ENCODE data around the gene DNAJA2.

The DNAJA2 gene

DNA sequence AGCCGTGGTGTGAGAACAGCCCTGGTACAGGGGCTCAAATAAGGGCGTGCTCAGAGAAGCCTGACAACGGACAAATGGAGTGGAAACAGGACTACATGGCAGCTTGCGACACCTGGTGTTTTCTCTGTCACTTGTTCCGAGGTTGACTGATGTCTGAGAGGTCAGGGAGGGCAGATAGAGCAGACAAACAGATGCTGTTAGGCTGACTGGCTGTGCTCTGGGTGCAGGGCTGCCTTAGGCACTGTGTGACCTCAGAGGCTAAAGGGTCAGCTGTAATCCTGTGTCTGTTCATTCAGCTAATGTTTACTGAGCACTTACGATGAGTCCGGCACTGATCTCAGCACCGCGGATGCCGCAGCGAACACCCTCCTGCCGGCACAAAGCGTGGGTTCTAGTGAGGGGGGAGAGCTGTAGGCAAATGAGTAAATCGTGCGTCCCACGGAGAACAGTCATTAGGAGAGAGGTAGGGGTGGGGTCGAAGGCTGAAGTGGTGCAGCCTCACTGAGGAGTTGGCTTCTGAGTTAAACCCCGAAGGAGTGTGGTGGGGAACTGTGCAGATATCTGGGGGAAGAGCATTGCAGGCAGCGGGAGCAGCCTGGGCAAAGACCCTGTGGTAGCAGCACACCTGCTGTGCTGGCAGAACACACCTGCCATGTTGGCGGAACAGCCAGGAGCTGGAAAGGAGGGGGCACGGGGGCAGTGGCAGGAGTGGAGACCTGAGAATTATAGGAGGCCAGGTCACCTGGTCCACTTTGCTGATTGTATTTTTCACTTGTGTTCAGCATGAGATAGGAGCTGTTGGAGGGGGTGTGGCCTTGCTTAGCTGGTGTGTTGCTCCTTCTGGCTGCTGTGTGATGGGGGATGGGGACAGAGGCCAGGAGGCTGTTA, 54.3 kb downstream of the DNAJA2 start:
- Histone ChIP-seq H4K8ac (ENCODE audit: low read length) (no peak overlapping the region), H3K4ac (ENCODE audit: low read depth in 1 of 2, low read length in 2 of 2) (no peak overlapping the region), H3K9me3 (ENCODE audit: control insufficient read depth, low read length) (no peaks in the 10 kb centered on the region), H2BK15ac (ENCODE audit: low read depth, poor library complexity, severe bottlenecking) (no peak overlapping the region), H3K27ac (ENCODE audit: low read length, poor library complexity, severe bottlenecking) (no peak overlapping the region), H3K4me2 (ENCODE audit: low read length, poor library complexity, severe bottlenecking) (no peak overlapping the region), H3K9ac (ENCODE audit: low read length) (no peak overlapping the region), H2BK120ac (ENCODE audit: low read depth, low read length) (no peak overlapping the region), H3K4me1 (ENCODE audit: control insufficient read depth, insufficient read depth, low read depth, low read length) (peaks cover 3% of the 10 kb centered on the region), H3K18ac (ENCODE audit: low read depth in 1 of 2, low read length in 2 of 2) (no peak overlapping the region), H3K4me3 (ENCODE audit: insufficient read depth in 1 of 2, low read depth in 1 of 2, low read length in 2 of 2) (no peak overlapping the region), H4K91ac (ENCODE audit: low read length) (no peak overlapping the region), H2BK5ac (ENCODE audit: low read depth, low read length, poor library complexity, severe bottlenecking) (no peak overlapping the region), H2AFZ (ENCODE audit: low read depth, low read length) (no peak overlapping the region), H3K79me1 (replicated peaks; ENCODE audit: low read length, poor library complexity, severe bottlenecking) (peaks cover 2% of the 10 kb centered on the region), H3K27me3 (ENCODE audit: control insufficient read depth in 1 of 2, insufficient read depth in 1 of 2, low read length in 2 of 2) (no peaks in the 10 kb centered on the region), H3K23ac (ENCODE audit: low read length in 2 of 2) (no peak overlapping the region), H2AK5ac (ENCODE audit: low read length, severe bottlenecking) (no peak overlapping the region), H3K36me3 (ENCODE audit: control insufficient read depth in 1 of 2, insufficient read depth in 2 of 2, low read depth in 1 of 2, low read length in 2 of 2) (peaks cover 30 to 81% of the 10 kb centered on the region in 2 experiments), H3K14ac (ENCODE audit: low read length in 2 of 2) (peak overlapping the region in 1 of 2 experiments; percentile 49), H2BK12ac (ENCODE audit: low read length in 2 of 2) (no peak overlapping the region)
- 55% methylated on average over 21 of the region's 21 CpGs for WGBS
- DNase-seq: peak; percentile 22

DNA sequence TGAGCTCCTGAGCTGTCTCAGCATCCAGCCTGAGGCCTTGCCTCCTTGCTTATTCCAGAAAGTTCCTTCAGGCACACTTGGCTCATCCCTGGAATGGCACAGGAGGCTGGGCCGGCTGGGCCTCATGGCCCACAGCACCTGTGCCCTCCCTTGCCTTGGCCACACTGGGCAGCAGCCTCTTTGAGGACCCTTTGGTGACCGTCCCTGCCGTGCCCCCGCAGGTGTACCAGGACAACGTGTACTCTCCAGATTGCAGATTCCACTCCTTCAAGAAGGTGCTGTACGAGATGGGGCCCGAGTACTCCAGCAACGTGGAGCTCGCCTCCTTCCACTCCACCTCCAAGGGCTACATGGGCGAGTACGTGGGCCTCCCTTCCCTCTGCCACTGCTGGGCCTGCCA, 55.1 kb downstream of the DNAJA2 start:
- H3K9me3 ChIP-seq (ENCODE audit: control insufficient read depth, low read length): no peaks in the 10 kb centered on the region
- H3K36me3 ChIP-seq (ENCODE audit: control insufficient read depth in 1 of 2, insufficient read depth in 2 of 2, low read depth in 1 of 2, low read length in 2 of 2): peaks cover 27 to 77% of the 10 kb centered on the region in 2 experiments
- H4K91ac ChIP-seq (ENCODE audit: low read length): no peak overlapping the region
- H4K8ac ChIP-seq (ENCODE audit: low read length): no peak overlapping the region
- H2AK5ac ChIP-seq (ENCODE audit: low read length, severe bottlenecking): no peak overlapping the region
- H3K27me3 ChIP-seq (ENCODE audit: control insufficient read depth in 1 of 2, insufficient read depth in 1 of 2, low read length in 2 of 2): no peaks in the 10 kb centered on the region
- H3K4me3 ChIP-seq (ENCODE audit: insufficient read depth in 1 of 2, low read depth in 1 of 2, low read length in 2 of 2): no peak overlapping the region
- no peak overlapping the region for H3K18ac ChIP-seq (ENCODE audit: low read depth in 1 of 2, low read length in 2 of 2)
- H2BK15ac ChIP-seq (ENCODE audit: low read depth, poor library complexity, severe bottlenecking): no peak overlapping the region
- H3K14ac ChIP-seq (ENCODE audit: low read length in 2 of 2): no peak overlapping the region
- WGBS: 96% methylated on average over 11 of the region's 11 CpGs
- peaks cover 2% of the 10 kb centered on the region for H3K79me1 ChIP-seq (replicated peaks; ENCODE audit: low read length, poor library complexity, severe bottlenecking)
- no peak overlapping the region for H3K4me2 ChIP-seq (ENCODE audit: low read length, poor library complexity, severe bottlenecking)
- H3K4ac ChIP-seq (ENCODE audit: low read depth in 1 of 2, low read length in 2 of 2): no peak overlapping the region
- H2BK5ac ChIP-seq (ENCODE audit: low read depth, low read length, poor library complexity, severe bottlenecking): no peak overlapping the region
- H3K4me1 ChIP-seq (ENCODE audit: control insufficient read depth, insufficient read depth, low read depth, low read length): peaks cover 3% of the 10 kb centered on the region
- H3K9ac ChIP-seq (ENCODE audit: low read length): no peak overlapping the region
- no peak overlapping the region for H3K27ac ChIP-seq (ENCODE audit: low read length, poor library complexity, severe bottlenecking)
- no peak for DNase-seq
- no peak overlapping the region for H2BK12ac ChIP-seq (ENCODE audit: low read length in 2 of 2)
- no peak overlapping the region for H2BK120ac ChIP-seq (ENCODE audit: low read depth, low read length)
- no peak overlapping the region for H3K23ac ChIP-seq (ENCODE audit: low read length in 2 of 2)
- no peak overlapping the region for H2AFZ ChIP-seq (ENCODE audit: low read depth, low read length)

DNA sequence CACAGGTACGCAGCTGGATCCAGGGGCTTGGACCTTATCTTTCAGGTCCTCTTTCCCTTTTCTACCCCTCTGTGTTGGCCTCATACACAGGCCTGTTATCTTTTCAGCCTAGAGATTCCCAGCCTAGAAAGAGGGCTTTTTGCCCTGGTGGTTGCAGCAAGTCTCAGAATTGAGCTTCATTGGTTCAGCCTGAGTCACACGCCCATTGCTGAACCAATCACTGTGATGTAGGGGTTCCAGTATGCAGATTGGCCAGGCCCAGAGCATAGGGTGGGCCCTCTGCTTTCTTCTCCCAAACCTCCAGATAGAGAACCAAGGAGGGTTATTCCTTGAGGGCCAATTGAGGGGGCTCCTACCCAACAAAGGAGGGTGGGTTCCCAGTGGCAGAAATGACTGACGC, 56.5 kb downstream of the DNAJA2 start:
- Histone ChIP-seq H3K18ac (ENCODE audit: low read depth in 1 of 2, low read length in 2 of 2) (no peak overlapping the region), H3K9ac (ENCODE audit: low read length) (no peak overlapping the region), H3K9me3 (ENCODE audit: control insufficient read depth, low read length) (no peaks in the 10 kb centered on the region), H2BK12ac (ENCODE audit: low read length in 2 of 2) (no peak overlapping the region), H2BK120ac (ENCODE audit: low read depth, low read length) (no peak overlapping the region), H3K14ac (ENCODE audit: low read length in 2 of 2) (no peak overlapping the region), H2AFZ (ENCODE audit: low read depth, low read length) (no peak overlapping the region), H3K4me3 (ENCODE audit: insufficient read depth in 1 of 2, low read depth in 1 of 2, low read length in 2 of 2) (no peak overlapping the region), H3K4me2 (ENCODE audit: low read length, poor library complexity, severe bottlenecking) (no peak overlapping the region), H4K91ac (ENCODE audit: low read length) (no peak overlapping the region), H2BK15ac (ENCODE audit: low read depth, poor library complexity, severe bottlenecking) (no peak overlapping the region), H2BK5ac (ENCODE audit: low read depth, low read length, poor library complexity, severe bottlenecking) (no peak overlapping the region), H4K8ac (ENCODE audit: low read length) (no peak overlapping the region), H3K4me1 (ENCODE audit: control insufficient read depth, insufficient read depth, low read depth, low read length) (peaks cover 3% of the 10 kb centered on the region), H3K79me1 (replicated peaks; ENCODE audit: low read length, poor library complexity, severe bottlenecking) (peaks cover 2% of the 10 kb centered on the region), H3K4ac (ENCODE audit: low read depth in 1 of 2, low read length in 2 of 2) (no peak overlapping the region), H2AK5ac (ENCODE audit: low read length, severe bottlenecking) (no peak overlapping the region), H3K36me3 (ENCODE audit: control insufficient read depth in 1 of 2, insufficient read depth in 2 of 2, low read depth in 1 of 2, low read length in 2 of 2) (peaks cover 33 to 74% of the 10 kb centered on the region in 2 experiments), H3K27ac (ENCODE audit: low read length, poor library complexity, severe bottlenecking) (no peak overlapping the region), H3K23ac (ENCODE audit: low read length in 2 of 2) (no peak overlapping the region), H3K27me3 (ENCODE audit: control insufficient read depth in 1 of 2, insufficient read depth in 1 of 2, low read length in 2 of 2) (no peaks in the 10 kb centered on the region)
- peak; percentile 14 for DNase-seq
- WGBS: 95% methylated on average over 3 of the region's 3 CpGs

DNA sequence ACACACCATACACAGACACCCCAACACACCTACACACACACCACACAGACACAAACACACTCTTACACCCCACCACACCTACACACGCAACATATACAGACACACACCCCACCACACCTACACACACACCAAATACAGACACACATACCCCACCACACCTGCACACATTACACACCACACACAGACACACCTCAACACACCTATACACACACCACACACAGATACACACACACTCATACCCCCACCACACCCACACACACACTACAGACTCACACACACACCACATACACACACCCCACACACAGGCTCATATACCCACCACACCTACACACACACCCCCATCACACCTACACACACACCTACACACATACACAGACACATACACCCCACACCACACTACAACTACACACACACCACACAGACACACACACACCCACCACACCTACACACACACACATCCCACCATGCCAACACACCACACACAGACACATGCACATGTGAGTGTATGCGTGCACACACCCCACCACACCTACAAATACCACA, 57.9 kb downstream of the DNAJA2 start:
- Histone ChIP-seq H3K23ac (ENCODE audit: low read length in 2 of 2) (no peak overlapping the region), H2BK120ac (ENCODE audit: low read depth, low read length) (no peak overlapping the region), H3K9me3 (ENCODE audit: control insufficient read depth, low read length) (no peaks in the 10 kb centered on the region), H3K14ac (ENCODE audit: low read length in 2 of 2) (peak overlapping the region in 1 of 2 experiments; percentile 88), H3K79me1 (replicated peaks; ENCODE audit: low read length, poor library complexity, severe bottlenecking) (peaks cover 2% of the 10 kb centered on the region), H3K4me2 (ENCODE audit: low read length, poor library complexity, severe bottlenecking) (no peak overlapping the region), H4K91ac (ENCODE audit: low read length) (peak overlapping the region; percentile 75), H3K4me1 (ENCODE audit: control insufficient read depth, insufficient read depth, low read depth, low read length) (peaks cover 3% of the 10 kb centered on the region), H3K36me3 (ENCODE audit: control insufficient read depth in 1 of 2, insufficient read depth in 2 of 2, low read depth in 1 of 2, low read length in 2 of 2) (peaks cover 44 to 76% of the 10 kb centered on the region in 2 experiments), H2BK5ac (ENCODE audit: low read depth, low read length, poor library complexity, severe bottlenecking) (no peak overlapping the region), H3K9ac (ENCODE audit: low read length) (no peak overlapping the region), H3K27ac (ENCODE audit: low read length, poor library complexity, severe bottlenecking) (no peak overlapping the region), H2BK15ac (ENCODE audit: low read depth, poor library complexity, severe bottlenecking) (no peak overlapping the region), H3K4ac (ENCODE audit: low read depth in 1 of 2, low read length in 2 of 2) (no peak overlapping the region), H2AFZ (ENCODE audit: low read depth, low read length) (no peak overlapping the region), H4K8ac (ENCODE audit: low read length) (no peak overlapping the region), H3K18ac (ENCODE audit: low read depth in 1 of 2, low read length in 2 of 2) (no peak overlapping the region), H2AK5ac (ENCODE audit: low read length, severe bottlenecking) (no peak overlapping the region), H2BK12ac (ENCODE audit: low read length in 2 of 2) (no peak overlapping the region), H3K4me3 (ENCODE audit: insufficient read depth in 1 of 2, low read depth in 1 of 2, low read length in 2 of 2) (peak overlapping the region in 1 of 2 experiments; percentile 29), H3K27me3 (ENCODE audit: control insufficient read depth in 1 of 2, insufficient read depth in 1 of 2, low read length in 2 of 2) (no peaks in the 10 kb centered on the region)
- no peak for DNase-seq
- WGBS: 92% methylated on average over 2 of the region's 2 CpGs
